Stomach (tissue), 9 donors: Measurements from ENCODE around the gene RPS2. TPM values are rescaled to one million over a fixed set of nuclear protein-coding genes. Genes with fewer than 3 reads are reported as not detected.

Source experiments
- DNase-seq, 2 donors: peaks; one replicate each; pipeline versions ENCODE4 v3.0.0 to v3.0.0-alpha.2; 2013 to 2019
- H3K27ac ChIP-seq, 5 donors: fragments of 200-600 bp in 4 of 5; sonication (generic) in 4 of 5; one replicate each; pipeline ENCODE4 v1.5.1; 2013 to 2019; ENCODE audit warnings: mild to moderate bottlenecking in 1 of 5, moderate library complexity in 1 of 5
- H3K27me3 ChIP-seq, 3 donors: fragments of 200-600 bp; sonication (generic); one replicate each; pipeline ENCODE4 v1.5.1; 2017 to 2019; ENCODE audit warnings: mixed run types in 1 of 3
- H3K36me3 ChIP-seq, 4 donors: fragments of 200-600 bp; sonication (generic); 1 replicate in 3 of 4; 2 replicates in 1 of 4; pipeline ENCODE4 v1.5.1; 2016 to 2019
- H3K4me1 ChIP-seq, 4 donors: fragments of 200-600 bp; sonication (generic); one replicate each; pipeline ENCODE4 v1.5.1; 2016 to 2019
- H3K4me3 ChIP-seq, 4 donors: fragments of 200-600 bp; sonication (generic) in 3 of 4; one replicate each; pipeline ENCODE4 v1.5.1; 2016 to 2019; ENCODE audit warnings: mild to moderate bottlenecking in 1 of 4
- H3K9me3 ChIP-seq, 4 donors: fragments of 200-600 bp; sonication (generic); one replicate each; pipeline ENCODE4 v1.5.1; 2016 to 2019
- EP300 ChIP-seq: sonication (generic); formaldehyde crosslinking; IDR thresholded peaks from one replicate; pipeline ENCODE4 v1.6.1; 2017; ENCODE audit warnings: antibody characterized with exemption
- POLR2A ChIP-seq, 4 donors: fragments of 450-650 bp; IDR thresholded peaks; one replicate each; pipeline ENCODE4 v1.6.1; 2016; ENCODE audit warnings: antibody characterized with exemption in 4 of 4, control low read depth in 2 of 4, mild to moderate bottlenecking in 1 of 4, moderate library complexity in 1 of 4
- POLR2AphosphoS5 ChIP-seq, 3 donors: sonication (generic); formaldehyde crosslinking; IDR thresholded peaks; one replicate each; pipeline ENCODE4 v1.6.1; 2016; ENCODE audit warnings: antibody characterized with exemption in 3 of 3
- WGBS, 5 donors: extraction: QIAGEN DNeasy Blood & Tissue Kit in 3 of 5; methylation state at CpG; one replicate each; pipeline versions ENCODE4 v1.1.5 to v1.1.7; 2013 to 2018; 5-methylcytosine and 5-hydroxymethylcytosine counted together
- intact Hi-C: fragments of 100-400 bp; cut with DNase I; formaldehyde crosslinking; loops from one replicate; pipeline ENCODE4 v1.15.1; 2023; ENCODE audit warnings: low total_unique reads
- polyA plus RNA-seq, 3 donors: library from polyadenylated mRNA; stranded (reverse); fragments of 200-250 nt; gene quantifications; one replicate each; pipeline ENCODE4 v1.2.3, GENCODE V29; 2013
- small RNA-seq, 4 donors: library from RNA; depleted of rRNA; stranded (forward); fragments of <200 nt; gene quantifications; one replicate each; pipeline ENCODE3, GENCODE V24; 2016
- total RNA-seq, 5 donors: library from RNA; depleted of rRNA; stranded (reverse); fragments of >200 nt; gene quantifications; one replicate each; pipeline versions ENCODE4 v1.1.0 to v1.2.3, GENCODE V29; 2014 to 2016
- TF ChIP-seq, protein P1 (sequence below), 7 experiments: fragments of 450-650 bp in 4 of 7; fragments of 200-600 bp in 3 of 7; sonication (generic) in 3 of 7; IDR thresholded peaks; one replicate each; pipeline ENCODE4 v1.5.1; 2016 to 2019; ENCODE audit warnings: antibody characterized with exemption in 7 of 7, control low read depth in 2 of 7, mild to moderate bottlenecking in 1 of 7
- donor health status: healthy with polysubstance abuse.
- donor health status: Bipolar disorder and iron deficiency.
- donor health status: healthy.

RPS2 gene
- total and polyA plus RNA-seq, 8 donors: 997 to 4,842 (median 2,511) TPM

DNA sequence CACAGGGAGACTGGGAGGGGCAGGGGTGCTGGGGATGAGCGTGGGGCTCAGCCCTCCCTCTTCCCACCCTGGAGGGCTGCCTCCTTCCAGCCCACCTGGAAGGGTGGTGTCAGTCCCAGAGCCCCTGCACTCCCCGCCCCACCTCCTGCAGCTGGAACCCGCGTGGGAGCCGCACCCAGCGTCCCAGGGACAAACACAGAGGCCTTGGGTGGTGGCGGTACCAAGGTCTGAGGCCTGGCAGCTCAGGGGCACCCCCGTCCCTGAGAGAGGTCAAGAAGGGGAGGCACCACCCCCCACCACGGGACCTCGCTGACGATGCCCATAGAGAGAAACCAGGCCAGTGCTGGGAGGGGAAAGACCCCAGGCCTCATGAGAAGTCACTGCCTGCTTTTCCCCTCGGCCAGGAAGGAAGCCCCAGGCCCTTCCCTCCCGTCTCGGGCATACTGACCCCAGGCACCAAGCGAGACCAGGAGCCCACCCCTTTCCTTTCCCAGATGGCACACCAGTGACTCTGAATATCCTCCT is 50.5 kb downstream of the RPS2 start:
- Histone ChIP-seq H3K9me3 (no peaks in the 10 kb centered on the region), H3K27me3 (peaks cover 9 to 79% (median 35%) of the 10 kb centered on the region in 3 donors), H3K4me1 (peaks cover 6 to 38% (median 34%) of the 10 kb centered on the region in 4 donors), H3K27ac (peak overlapping the region in 1 of 5 donors; percentile 14), H3K4me3 (no peak overlapping the region), H3K36me3 (no peaks in the 10 kb centered on the region)
- TF ChIP-seq POLR2A (IDR thresholded peaks at IDR 0.05) (no peak), POLR2AphosphoS5 (IDR thresholded peaks at IDR 0.05) (no peak)
- 33 to 53% (median 46%) methylated on average over 7 to 15 of the region's 15 CpGs for WGBS, 5 donors
- DNase-seq: no peak
- intact Hi-C loops: no loop called here

DNA sequence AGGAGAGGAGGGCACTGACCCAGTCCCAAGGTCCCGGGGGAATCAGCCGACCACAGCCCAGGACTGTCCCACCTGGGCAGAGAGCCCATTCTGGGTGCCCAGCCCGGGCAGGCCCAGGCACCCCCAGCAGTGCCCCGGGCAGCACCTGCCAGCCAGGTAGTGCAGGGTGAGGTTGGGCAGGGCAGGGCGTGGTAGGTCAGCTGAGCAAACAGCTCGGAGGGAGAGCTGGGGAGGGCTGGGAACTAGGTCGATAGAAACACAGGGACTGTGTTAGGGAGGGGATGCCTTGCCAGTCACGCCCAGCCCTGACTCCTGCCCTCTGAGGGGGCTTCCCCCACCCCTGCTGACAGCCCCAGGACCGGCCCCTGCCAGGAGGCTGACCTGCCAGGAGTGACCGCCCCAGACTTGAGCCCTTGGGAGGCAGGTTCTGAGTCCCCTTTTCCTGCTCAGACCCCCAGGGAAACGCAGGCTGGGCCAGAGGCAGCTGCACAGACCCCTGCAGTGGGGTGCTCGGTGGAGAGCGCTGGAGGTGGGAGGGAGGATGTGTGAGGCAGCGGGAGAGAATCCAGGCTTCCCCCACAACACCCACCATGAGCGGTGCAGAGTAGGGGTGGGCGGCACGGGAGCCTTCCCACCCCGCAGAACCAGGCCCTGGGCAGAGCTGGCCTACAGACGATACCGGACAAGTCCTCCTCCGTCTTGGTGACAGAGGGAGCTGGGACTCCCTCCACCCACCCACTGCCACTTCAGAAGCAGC is 51.1 kb downstream of the RPS2 start:
- Histone ChIP-seq H3K36me3 (no peaks in the 10 kb centered on the region), H3K27ac (peak overlapping the region in 1 of 5 donors; percentile 46), H3K9me3 (no peaks in the 10 kb centered on the region), H3K27me3 (peaks cover 7 to 79% (median 29%) of the 10 kb centered on the region in 3 donors), H3K4me1 (peaks cover 6 to 35% (median 27%) of the 10 kb centered on the region in 4 donors), H3K4me3 (no peak overlapping the region)
- intact Hi-C loops: no loop called here
- TF ChIP-seq POLR2AphosphoS5 (IDR thresholded peaks at IDR 0.05): peak in 1 of 3 donors; percentile 22
- TF ChIP-seq POLR2A (IDR thresholded peaks at IDR 0.05): no peak
- peak; percentile 83 to 94 for DNase-seq
- WGBS, 5 donors: 26 to 45% (median 30%) methylated on average over 10 to 21 of the region's 21 CpGs

DNA sequence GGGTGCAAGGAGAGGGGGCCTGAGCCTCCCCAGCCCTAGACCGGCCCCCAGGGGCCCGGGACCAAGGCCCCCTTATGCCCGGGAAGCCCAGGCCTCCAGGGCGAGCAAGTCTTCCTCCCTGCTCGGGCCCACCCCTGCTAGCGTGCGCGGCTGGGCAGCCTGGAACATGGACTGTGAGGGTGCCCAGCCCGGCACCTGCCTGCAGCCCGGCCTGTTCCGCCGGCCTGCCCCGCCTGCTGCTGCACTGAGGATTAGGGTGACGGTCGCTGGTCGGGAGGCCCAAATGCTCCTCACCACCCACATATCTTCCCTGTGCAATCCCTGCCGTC is 52.4 kb downstream of the RPS2 start:
- H3K27ac ChIP-seq: no peak overlapping the region
- DNase-seq: no peak
- peaks cover 6 to 27% (median 17%) of the 10 kb centered on the region in 4 donors for H3K4me1 ChIP-seq
- intact Hi-C loops: no loop called here
- WGBS, 5 donors: 52 to 83% (median 72%) methylated on average over 7 to 17 of the region's 17 CpGs
- peaks cover 2 to 79% (median 21%) of the 10 kb centered on the region in 3 donors for H3K27me3 ChIP-seq
- no peak overlapping the region for H3K4me3 ChIP-seq
- TF ChIP-seq, protein P1, sequence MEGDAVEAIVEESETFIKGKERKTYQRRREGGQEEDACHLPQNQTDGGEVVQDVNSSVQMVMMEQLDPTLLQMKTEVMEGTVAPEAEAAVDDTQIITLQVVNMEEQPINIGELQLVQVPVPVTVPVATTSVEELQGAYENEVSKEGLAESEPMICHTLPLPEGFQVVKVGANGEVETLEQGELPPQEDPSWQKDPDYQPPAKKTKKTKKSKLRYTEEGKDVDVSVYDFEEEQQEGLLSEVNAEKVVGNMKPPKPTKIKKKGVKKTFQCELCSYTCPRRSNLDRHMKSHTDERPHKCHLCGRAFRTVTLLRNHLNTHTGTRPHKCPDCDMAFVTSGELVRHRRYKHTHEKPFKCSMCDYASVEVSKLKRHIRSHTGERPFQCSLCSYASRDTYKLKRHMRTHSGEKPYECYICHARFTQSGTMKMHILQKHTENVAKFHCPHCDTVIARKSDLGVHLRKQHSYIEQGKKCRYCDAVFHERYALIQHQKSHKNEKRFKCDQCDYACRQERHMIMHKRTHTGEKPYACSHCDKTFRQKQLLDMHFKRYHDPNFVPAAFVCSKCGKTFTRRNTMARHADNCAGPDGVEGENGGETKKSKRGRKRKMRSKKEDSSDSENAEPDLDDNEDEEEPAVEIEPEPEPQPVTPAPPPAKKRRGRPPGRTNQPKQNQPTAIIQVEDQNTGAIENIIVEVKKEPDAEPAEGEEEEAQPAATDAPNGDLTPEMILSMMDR (IDR thresholded peaks at IDR 0.05): no peak
- TF ChIP-seq EP300: no peak
- no peak for TF ChIP-seq POLR2A (IDR thresholded peaks at IDR 0.05)
- TF ChIP-seq POLR2AphosphoS5 (IDR thresholded peaks at IDR 0.05): no peak
- no peaks in the 10 kb centered on the region for H3K9me3 ChIP-seq
- no peaks in the 10 kb centered on the region for H3K36me3 ChIP-seq

Small RNAs within 50 kb of the gene (small RNA-seq; reads per million reads assigned to genes)
- gene AC005363.2 (0 reads per million in 4 donors), gene RN7SL219P (0 reads per million in 4 donors), gene SNORA10 (0 reads per million in 4 donors), gene SNORA64 (0 reads per million in 4 donors)

Other genes starting within 250 kb of the RPS2 start
- 100 to 1,000 TPM in 2 of 5 donors, 10 to 100 TPM in 3; 18.7 to 420 (median 52.1) TPM for gene NME3, start 193.3 kb downstream of the RPS2 start, total RNA-seq
- 100 to 1,000 TPM; 116 to 194 (median 135) TPM for gene NME3, start 193.3 kb downstream of the RPS2 start, polyA plus RNA-seq
- gene EME2, start 192.0 kb downstream of the RPS2 start, total RNA-seq: 10 to 100 TPM in 4 of 5 donors, 1 to 10 TPM in 1; 8.8 to 94.1 (median 34.4) TPM
- 1 to 10 TPM; 2.6 to 7.9 (median 6.9) TPM for gene EME2, start 192.0 kb downstream of the RPS2 start, polyA plus RNA-seq
- 100 to 1,000 TPM in 1 of 5 donors, 10 to 100 TPM in 4; 21.1 to 204 (median 64.7) TPM for gene MRPS34, start 191.7 kb downstream of the RPS2 start, total RNA-seq
- 100 to 1,000 TPM; 120 to 155 (median 126) TPM for gene MRPS34, start 191.7 kb downstream of the RPS2 start, polyA plus RNA-seq
- gene SPSB3, start 182.3 kb downstream of the RPS2 start, total RNA-seq: 100 to 1,000 TPM in 1 of 5 donors, 10 to 100 TPM in 4; 22.2 to 186 (median 70.9) TPM
- 100 to 1,000 TPM in 1 of 3 donors, 10 to 100 TPM in 2; 54.2 to 111 (median 83.6) TPM for gene SPSB3, start 182.3 kb downstream of the RPS2 start, polyA plus RNA-seq
- gene NUBP2, start 181.9 kb downstream of the RPS2 start, total RNA-seq: 100 to 1,000 TPM in 1 of 5 donors, 10 to 100 TPM in 4; 14.7 to 171 (median 54.8) TPM
- gene NUBP2, start 181.9 kb downstream of the RPS2 start, polyA plus RNA-seq: 10 to 100 TPM; 60.6 to 86.0 (median 74.7) TPM
- 10 to 100 TPM in 2 of 5 donors, 1 to 10 TPM in 2, not detected in 1; 2.9 to 24.6 (median 8.8) TPM for gene IGFALS, start 171.1 kb downstream of the RPS2 start, total RNA-seq
- 10 to 100 TPM in 1 of 3 donors, 1 to 10 TPM in 2; 2.4 to 21.0 (median 6.0) TPM for gene IGFALS, start 171.1 kb downstream of the RPS2 start, polyA plus RNA-seq
- gene HAGH, start 138.0 kb downstream of the RPS2 start, total RNA-seq: 100 to 1,000 TPM in 1 of 5 donors, 10 to 100 TPM in 4; 30.3 to 119 (median 64.8) TPM
- gene HAGH, start 138.0 kb downstream of the RPS2 start, polyA plus RNA-seq: 10 to 100 TPM; 64.9 to 80.2 (median 73.5) TPM
- 100 to 1,000 TPM in 1 of 5 donors, 10 to 100 TPM in 4; 16.7 to 484 (median 36.6) TPM for gene FAHD1, start 137.6 kb downstream of the RPS2 start, total RNA-seq
- 10 to 100 TPM; 15.4 to 37.7 (median 22.8) TPM for gene FAHD1, start 137.6 kb downstream of the RPS2 start, polyA plus RNA-seq
- gene MEIOB, start 92.7 kb downstream of the RPS2 start, total RNA-seq: not detected
- gene MEIOB, start 92.7 kb downstream of the RPS2 start, polyA plus RNA-seq: under 1 TPM in 1 of 3 donors, not detected in 2; 0.13 TPM
- not detected for gene HS3ST6, start 46.4 kb downstream of the RPS2 start, total RNA-seq
- 1 to 10 TPM in 1 of 3 donors, not detected in 2; 1.6 TPM for gene HS3ST6, start 46.4 kb downstream of the RPS2 start, polyA plus RNA-seq
- gene MSRB1, start 21.6 kb downstream of the RPS2 start, total RNA-seq: 10 to 100 TPM in 3 of 5 donors, 1 to 10 TPM in 1, not detected in 1; 6.2 to 61.1 (median 16.3) TPM
- gene MSRB1, start 21.6 kb downstream of the RPS2 start, polyA plus RNA-seq: 10 to 100 TPM; 31.2 to 68.5 (median 48.9) TPM
- gene RPL3L, start 10.1 kb downstream of the RPS2 start, total RNA-seq: not detected
- gene RPL3L, start 10.1 kb downstream of the RPS2 start, polyA plus RNA-seq: under 1 TPM in 2 of 3 donors, not detected in 1; 0.05 to 0.19 TPM
- gene NDUFB10, start 5.3 kb downstream of the RPS2 start, total RNA-seq: 100 to 1,000 TPM in 1 of 5 donors, 10 to 100 TPM in 4; 28.6 to 119 (median 57.5) TPM
- gene NDUFB10, start 5.3 kb downstream of the RPS2 start, polyA plus RNA-seq: 100 to 1,000 TPM; 242 to 285 (median 253) TPM
- not detected for gene RNF151, start 2.0 kb upstream of the RPS2 start, total RNA-seq
- not detected for gene RNF151, start 2.0 kb upstream of the RPS2 start, polyA plus RNA-seq
- 100 to 1,000 TPM in 1 of 5 donors, 10 to 100 TPM in 3, 1 to 10 TPM in 1; 9.4 to 174 (median 26.3) TPM for gene TBL3, start 7.2 kb upstream of the RPS2 start, total RNA-seq
- 10 to 100 TPM; 32.7 to 52.7 (median 48.9) TPM for gene TBL3, start 7.2 kb upstream of the RPS2 start, polyA plus RNA-seq
- gene NOXO1, start 16.6 kb upstream of the RPS2 start, total RNA-seq: 10 to 100 TPM in 1 of 5 donors, not detected in 4; 58.2 TPM
- 1 to 10 TPM; 1.2 to 3.4 (median 2.6) TPM for gene NOXO1, start 16.6 kb upstream of the RPS2 start, polyA plus RNA-seq
- gene GFER, start 19.4 kb upstream of the RPS2 start, total RNA-seq: 100 to 1,000 TPM in 1 of 5 donors, 10 to 100 TPM in 1, 1 to 10 TPM in 3; 3.1 to 313 (median 9.9) TPM
- gene GFER, start 19.4 kb upstream of the RPS2 start, polyA plus RNA-seq: 10 to 100 TPM; 31.2 to 50.6 (median 36.1) TPM
- gene SYNGR3, start 25.1 kb upstream of the RPS2 start, total RNA-seq: 1 to 10 TPM in 1 of 5 donors, not detected in 4; 1.7 TPM
- gene SYNGR3, start 25.1 kb upstream of the RPS2 start, polyA plus RNA-seq: 1 to 10 TPM in 1 of 3 donors, not detected in 2; 1.3 TPM
- 10 to 100 TPM; 16.3 to 86.2 (median 34.8) TPM for gene ZNF598, start 45.0 kb upstream of the RPS2 start, total RNA-seq
- 10 to 100 TPM; 21.1 to 31.0 (median 21.4) TPM for gene ZNF598, start 45.0 kb upstream of the RPS2 start, polyA plus RNA-seq
- under 1 TPM in 1 of 5 donors, not detected in 4; 0.55 TPM for gene NPW, start 55.0 kb upstream of the RPS2 start, total RNA-seq
- gene NPW, start 55.0 kb upstream of the RPS2 start, polyA plus RNA-seq: 10 to 100 TPM in 1 of 3 donors, 1 to 10 TPM in 2; 1.6 to 12.4 (median 2.4) TPM
- 100 to 1,000 TPM in 2 of 5 donors, 10 to 100 TPM in 3; 17.4 to 201 (median 95.5) TPM for gene NHERF2, start 62.1 kb upstream of the RPS2 start, total RNA-seq
- gene NHERF2, start 62.1 kb upstream of the RPS2 start, polyA plus RNA-seq: 100 to 1,000 TPM in 2 of 3 donors, 10 to 100 TPM in 1; 65.4 to 236 (median 157) TPM
- gene NTHL1, start 83.0 kb upstream of the RPS2 start, total RNA-seq: 100 to 1,000 TPM in 2 of 5 donors, 1 to 10 TPM in 3; 2.3 to 663 (median 9.5) TPM
- 10 to 100 TPM; 29.2 to 40.6 (median 36.6) TPM for gene NTHL1, start 83.0 kb upstream of the RPS2 start, polyA plus RNA-seq
- 100 to 1,000 TPM in 3 of 5 donors, 10 to 100 TPM in 2; 68.5 to 369 (median 118) TPM for gene TSC2, start 83.2 kb upstream of the RPS2 start, total RNA-seq
- 10 to 100 TPM; 40.8 to 46.0 (median 41.1) TPM for gene TSC2, start 83.2 kb upstream of the RPS2 start, polyA plus RNA-seq
- 100 to 1,000 TPM in 3 of 5 donors, 10 to 100 TPM in 2; 88.5 to 776 (median 459) TPM for gene PKD1, start 171.1 kb upstream of the RPS2 start, total RNA-seq
- gene PKD1, start 171.1 kb upstream of the RPS2 start, polyA plus RNA-seq: 10 to 100 TPM; 10.4 to 58.9 (median 22.7) TPM
- 100 to 1,000 TPM in 1 of 5 donors, 10 to 100 TPM in 1, not detected in 3; 27.2 to 114 TPM for gene RAB26, start 183.8 kb upstream of the RPS2 start, total RNA-seq
- 10 to 100 TPM; 15.1 to 63.4 (median 20.3) TPM for gene RAB26, start 183.8 kb upstream of the RPS2 start, polyA plus RNA-seq
- 100 to 1,000 TPM in 1 of 5 donors, 10 to 100 TPM in 4; 20.9 to 204 (median 58.9) TPM for gene TRAF7, start 191.0 kb upstream of the RPS2 start, total RNA-seq
- gene TRAF7, start 191.0 kb upstream of the RPS2 start, polyA plus RNA-seq: 10 to 100 TPM; 27.1 to 39.5 (median 37.3) TPM
- under 1 TPM in 1 of 5 donors, not detected in 4; 0.73 TPM for gene CASKIN1, start 231.8 kb upstream of the RPS2 start, total RNA-seq
- under 1 TPM; 0.15 to 0.55 (median 0.19) TPM for gene CASKIN1, start 231.8 kb upstream of the RPS2 start, polyA plus RNA-seq
- 100 to 1,000 TPM in 1 of 5 donors, 10 to 100 TPM in 3, 1 to 10 TPM in 1; 7.5 to 235 (median 56.2) TPM for gene MLST8, start 240.6 kb upstream of the RPS2 start, total RNA-seq
- 10 to 100 TPM; 46.8 to 68.1 (median 55.3) TPM for gene MLST8, start 240.6 kb upstream of the RPS2 start, polyA plus RNA-seq
- 10 to 100 TPM in 4 of 5 donors, 1 to 10 TPM in 1; 2.6 to 78.8 (median 16.5) TPM for gene BRICD5, start 246.0 kb upstream of the RPS2 start, total RNA-seq
- gene BRICD5, start 246.0 kb upstream of the RPS2 start, polyA plus RNA-seq: 1 to 10 TPM; 4.2 to 6.5 (median 6.3) TPM